Myometrial cell (primary cell): ENCODE measurements around the gene JKAMP. TPM values are rescaled to one million over a fixed set of nuclear protein-coding genes. Genes with fewer than 3 reads are reported as not detected.

Source experiments
- total RNA-seq: library from RNA; depleted of rRNA; stranded (reverse); fragments of >200 nt; gene quantifications from 2 replicates; pipeline ENCODE4 v1.2.3, GENCODE V29; 2015

Gene JKAMP, protein sequence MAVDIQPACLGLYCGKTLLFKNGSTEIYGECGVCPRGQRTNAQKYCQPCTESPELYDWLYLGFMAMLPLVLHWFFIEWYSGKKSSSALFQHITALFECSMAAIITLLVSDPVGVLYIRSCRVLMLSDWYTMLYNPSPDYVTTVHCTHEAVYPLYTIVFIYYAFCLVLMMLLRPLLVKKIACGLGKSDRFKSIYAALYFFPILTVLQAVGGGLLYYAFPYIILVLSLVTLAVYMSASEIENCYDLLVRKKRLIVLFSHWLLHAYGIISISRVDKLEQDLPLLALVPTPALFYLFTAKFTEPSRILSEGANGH
- 69.5 and 84.4 TPM in 2 replicates for total RNA-seq

GRCh38 chr14:59483819-59484638 lies at the start of gene JKAMP, which contains the start of gene L3HYPDH:
Gene JKAMP (plus strand): TSS chr14:59484517. CDS start chr14:59484590, 73 bp downstream.
Gene L3HYPDH (minus strand): TSS chr14:59484408. CDS start chr14:59484316, 92 bp downstream.

DNA sequence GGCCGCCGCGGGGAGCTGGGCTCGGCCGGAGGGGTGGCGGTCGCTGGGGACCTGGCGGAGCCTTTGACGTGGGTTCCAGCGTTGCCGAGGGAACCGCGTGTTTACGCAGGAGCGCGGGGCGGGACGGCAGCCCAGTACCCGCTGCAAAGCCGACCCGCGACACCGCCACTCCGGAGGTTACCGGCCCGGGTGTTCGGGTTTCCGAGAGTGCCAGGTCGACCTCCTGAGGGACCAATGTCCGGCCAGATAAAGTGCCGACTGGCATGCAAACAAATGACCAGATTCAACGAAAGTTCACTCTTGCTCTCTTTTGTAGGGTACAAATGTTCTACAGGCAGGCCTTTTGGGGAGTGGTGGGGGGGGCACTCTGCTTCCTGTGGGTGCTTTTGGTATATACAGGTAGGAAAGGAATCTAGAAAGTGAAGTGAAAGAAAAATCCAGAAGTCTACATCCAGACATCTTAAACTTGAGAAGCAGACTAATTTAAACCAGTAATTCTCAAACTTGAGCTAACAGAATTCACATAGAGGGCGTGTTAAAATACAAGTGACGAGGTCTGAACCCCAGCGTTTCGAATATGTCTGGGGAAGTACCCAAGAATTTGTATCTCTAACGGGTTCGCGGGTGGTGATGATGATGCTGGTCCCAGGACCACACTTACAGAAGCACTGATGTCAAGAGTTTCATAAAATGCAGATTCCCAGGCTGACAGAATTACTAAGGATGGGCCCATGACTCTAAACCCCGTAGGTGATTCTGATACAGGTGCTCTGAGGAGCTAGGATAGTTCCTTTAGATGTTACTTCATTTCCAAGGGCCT lies 18.8 kb upstream of the JKAMP start, which contains the start of gene GPR135:
TSS of gene GPR135 (minus strand) at position 65 of the 820 bp plus-strand sequence. CDS start 154 bp downstream, outside the sequence.

Other genes with a start within 250 kb of the JKAMP start
- 0.29 and 0.89 TPM in 2 replicates for gene GPR135, start 19.1 kb upstream of the JKAMP start, total RNA-seq
- gene L3HYPDH, start 109 bp upstream of the JKAMP start, total RNA-seq = 21.8 and 23.9 TPM in 2 replicates
- gene CCDC175, start 92.3 kb downstream of the JKAMP start, total RNA-seq = not detected in 2 replicates